DOHH2 (cell line): ENCODE measurements around the gene KCNJ4.

Experiments used
- H3F3A ChIP-seq: fragments of 200-600 bp; sonication (generic), shearing (Covaris generic); 2 replicates; pipeline ENCODE4 v1.6.0; 2016; ENCODE audit warnings: antibody characterized with exemption, mild to moderate bottlenecking; ENCODE audit not compliant: control insufficient read depth, insufficient read depth
- H3K27ac ChIP-seq: fragments of 200-600 bp; sonication (generic); 2 replicates; pipeline ENCODE4 v1.5.1; 2014; ENCODE audit warnings: low read depth, mild to moderate bottlenecking, low read length, moderate library complexity
- H3K27me3 ChIP-seq: fragments of 200-600 bp; sonication (generic); 2 replicates; pipeline ENCODE4 v1.6.1; 2014; ENCODE audit warnings: mild to moderate bottlenecking, low read length, mixed read lengths; ENCODE audit not compliant: control insufficient read depth
- H3K36me3 ChIP-seq: fragments of 200-600 bp; sonication (generic); 2 replicates; pipeline ENCODE4 v1.6.1; 2014; ENCODE audit warnings: mild to moderate bottlenecking, low read length, moderate library complexity, mixed read lengths; ENCODE audit not compliant: control insufficient read depth
- H3K4me1 ChIP-seq: fragments of 200-600 bp; sonication (generic); 2 replicates; pipeline ENCODE4 v1.6.1; 2014; ENCODE audit warnings: mild to moderate bottlenecking, low read length, mixed read lengths; ENCODE audit not compliant: control insufficient read depth
- H3K4me2 ChIP-seq: fragments of 200-600 bp; sonication (generic); 2 replicates; pipeline ENCODE4 v1.6.0; 2014; ENCODE audit warnings: mild to moderate bottlenecking, low read length, moderate library complexity
- H3K4me3 ChIP-seq: fragments of 200-600 bp; sonication (generic); 2 replicates; pipeline ENCODE4 v1.5.1; 2014; ENCODE audit warnings: mild to moderate bottlenecking, low read length, mixed read lengths
- H3K79me2 ChIP-seq: fragments of 200-600 bp; sonication (generic); 2 replicates; pipeline ENCODE4 v1.6.1; 2014; ENCODE audit warnings: mild to moderate bottlenecking, low read length, mixed read lengths; ENCODE audit not compliant: control insufficient read depth
- H3K9me2 ChIP-seq: fragments of 200-600 bp; sonication (generic); replicated peaks from 2 replicates; pipeline ENCODE4 v1.6.1; 2014; ENCODE audit warnings: mild to moderate bottlenecking, low read length, mixed read lengths; ENCODE audit not compliant: control insufficient read depth
- H3K9me3 ChIP-seq: fragments of 200-600 bp; sonication (generic); 2 replicates; pipeline ENCODE4 v1.6.1; 2014; ENCODE audit warnings: antibody characterized with exemption, low read length, mixed read lengths; ENCODE audit not compliant: control insufficient read depth, insufficient read depth
- H4K20me1 ChIP-seq: fragments of 200-600 bp; sonication (generic); 2 replicates; pipeline ENCODE4 v1.6.0; 2014; ENCODE audit warnings: low read depth, mild to moderate bottlenecking, antibody characterized with exemption, low read length, moderate library complexity; ENCODE audit not compliant: control insufficient read depth, insufficient read depth
- EZH2phosphoT487 ChIP-seq: fragments of 200-600 bp; sonication (generic); IDR thresholded peaks from 2 replicates; pipeline ENCODE4 v1.6.1; 2017; ENCODE audit warnings: borderline replicate concordance, mild to moderate bottlenecking, antibody characterized with exemption, low read length, moderate library complexity, mixed read lengths
- TF ChIP-seq, protein P1 (sequence below): fragments of 200-600 bp; sonication (generic); IDR thresholded peaks from one replicate; pipeline ENCODE4 v1.5.1; 2014; ENCODE audit warnings: antibody characterized with exemption, mild to moderate bottlenecking, low read depth, low read length; ENCODE audit not compliant: poor library complexity, severe bottlenecking

The KCNJ4 gene

DNA sequence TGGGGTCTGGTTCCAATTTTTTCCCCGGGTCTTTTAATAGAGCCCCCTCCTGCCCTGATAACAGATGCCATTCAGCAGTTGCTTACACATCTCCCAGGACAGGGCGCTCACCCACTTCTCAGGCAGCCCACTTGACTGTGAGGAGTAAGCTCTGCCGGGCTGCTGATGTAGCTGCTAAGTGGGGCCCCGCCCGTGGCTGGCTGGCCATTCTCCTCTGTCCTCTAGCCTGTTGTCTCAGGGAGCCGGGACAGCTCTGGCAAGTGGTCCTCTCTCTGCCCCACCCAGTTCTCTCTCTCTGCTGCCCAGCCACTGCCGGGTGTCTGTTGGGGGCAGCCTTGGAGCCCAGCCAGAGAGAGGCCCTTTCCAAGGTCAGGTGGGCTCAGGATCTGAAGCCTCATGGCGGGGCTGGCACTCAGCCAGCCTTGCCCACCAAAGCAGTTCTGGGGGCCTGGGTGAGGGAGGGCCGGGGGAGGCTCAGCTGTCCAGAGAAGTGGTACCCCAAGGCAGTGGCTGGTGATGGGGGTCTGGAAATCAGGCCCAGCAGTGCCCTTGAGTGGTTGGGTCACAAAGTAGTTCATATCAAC is 8.9 kb downstream of the KCNJ4 start:
- peaks cover 6% of the 10 kb centered on the region for H3K27me3 ChIP-seq

GRCh38 chr22:38444783-38445182 is 10.2 kb downstream of the KCNJ4 start:
- Histone ChIP-seq H3K9me3 (no peaks in the 10 kb centered on the region), H3K4me1 (no peaks in the 10 kb centered on the region), H3K79me2 (no peaks in the 10 kb centered on the region), H3K4me2 (no peak overlapping the region), H3K36me3 (no peaks in the 10 kb centered on the region), H3K27ac (no peak overlapping the region), H3F3A (no peaks in the 10 kb centered on the region), H4K20me1 (no peaks in the 10 kb centered on the region), H3K4me3 (no peak overlapping the region), H3K27me3 (peaks cover 12% of the 10 kb centered on the region), H3K9me2 (no peaks in the 10 kb centered on the region)
- no peak for TF ChIP-seq EZH2phosphoT487
- TF ChIP-seq, protein P1, sequence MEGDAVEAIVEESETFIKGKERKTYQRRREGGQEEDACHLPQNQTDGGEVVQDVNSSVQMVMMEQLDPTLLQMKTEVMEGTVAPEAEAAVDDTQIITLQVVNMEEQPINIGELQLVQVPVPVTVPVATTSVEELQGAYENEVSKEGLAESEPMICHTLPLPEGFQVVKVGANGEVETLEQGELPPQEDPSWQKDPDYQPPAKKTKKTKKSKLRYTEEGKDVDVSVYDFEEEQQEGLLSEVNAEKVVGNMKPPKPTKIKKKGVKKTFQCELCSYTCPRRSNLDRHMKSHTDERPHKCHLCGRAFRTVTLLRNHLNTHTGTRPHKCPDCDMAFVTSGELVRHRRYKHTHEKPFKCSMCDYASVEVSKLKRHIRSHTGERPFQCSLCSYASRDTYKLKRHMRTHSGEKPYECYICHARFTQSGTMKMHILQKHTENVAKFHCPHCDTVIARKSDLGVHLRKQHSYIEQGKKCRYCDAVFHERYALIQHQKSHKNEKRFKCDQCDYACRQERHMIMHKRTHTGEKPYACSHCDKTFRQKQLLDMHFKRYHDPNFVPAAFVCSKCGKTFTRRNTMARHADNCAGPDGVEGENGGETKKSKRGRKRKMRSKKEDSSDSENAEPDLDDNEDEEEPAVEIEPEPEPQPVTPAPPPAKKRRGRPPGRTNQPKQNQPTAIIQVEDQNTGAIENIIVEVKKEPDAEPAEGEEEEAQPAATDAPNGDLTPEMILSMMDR, result no peak

More for the DNA sequence above, 8.9 kb downstream of the KCNJ4 start:
- H3K27ac ChIP-seq, result no peak overlapping the region
- no peak overlapping the region for H3K4me3 ChIP-seq
- no peaks in the 10 kb centered on the region for H3F3A ChIP-seq
- H3K4me1 ChIP-seq, result no peaks in the 10 kb centered on the region
- no peaks in the 10 kb centered on the region for H4K20me1 ChIP-seq
- H3K9me3 ChIP-seq, result no peaks in the 10 kb centered on the region
- no peak for TF ChIP-seq EZH2phosphoT487
- TF ChIP-seq, protein P1, result no peak
- no peaks in the 10 kb centered on the region for H3K36me3 ChIP-seq
- H3K9me2 ChIP-seq, result no peaks in the 10 kb centered on the region
- H3K4me2 ChIP-seq, result no peak overlapping the region
- H3K79me2 ChIP-seq, result no peaks in the 10 kb centered on the region

DNA sequence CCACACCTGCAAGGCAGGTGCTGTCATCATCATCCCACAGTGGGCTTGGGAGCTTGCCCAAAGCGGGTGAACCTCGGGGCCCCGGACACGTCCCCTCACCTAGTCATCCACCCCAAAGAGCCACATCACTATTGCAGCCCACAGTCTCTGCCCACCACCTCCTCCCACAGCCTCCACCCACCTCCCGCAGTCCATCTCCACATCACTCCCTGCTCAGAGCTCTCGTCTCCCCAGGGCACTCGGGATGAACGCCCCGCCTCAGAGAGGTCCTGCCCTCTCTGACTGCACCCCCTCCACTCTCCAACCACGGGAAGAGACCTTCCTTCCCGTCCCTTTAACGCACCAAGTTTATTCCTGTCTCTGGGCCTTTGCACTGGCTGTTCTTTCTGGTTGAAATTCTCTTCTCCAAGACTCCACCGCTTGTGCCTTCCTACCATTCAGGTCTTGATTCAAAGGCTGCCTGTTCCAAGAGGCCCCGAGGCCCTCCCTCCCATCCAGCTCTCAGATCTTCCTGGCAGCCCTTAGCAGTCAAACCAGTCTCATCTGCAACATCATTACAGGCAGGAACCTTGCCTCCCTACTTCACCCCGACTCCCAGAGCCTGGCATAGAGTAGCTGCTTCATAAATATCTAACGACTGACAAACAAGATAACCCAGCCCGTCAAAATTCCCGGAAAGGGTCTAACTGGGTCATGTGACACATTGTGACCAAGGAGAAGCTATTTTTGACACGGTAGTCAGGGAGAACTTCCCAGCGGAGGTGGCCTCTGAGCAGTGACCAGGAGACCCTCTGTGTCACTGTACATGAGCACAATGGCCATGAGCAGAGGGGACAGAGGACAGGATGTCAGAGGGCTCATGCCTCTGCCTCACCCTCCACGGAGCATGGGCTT is 11.1 kb downstream of the KCNJ4 start:
- Histone ChIP-seq H3K27ac (no peak overlapping the region), H3K36me3 (no peaks in the 10 kb centered on the region), H3K4me3 (no peak overlapping the region), H3K79me2 (no peaks in the 10 kb centered on the region), H3K9me2 (no peaks in the 10 kb centered on the region), H3K4me2 (no peak overlapping the region), H3K9me3 (no peaks in the 10 kb centered on the region), H3F3A (no peaks in the 10 kb centered on the region), H4K20me1 (no peaks in the 10 kb centered on the region), H3K4me1 (no peaks in the 10 kb centered on the region), H3K27me3 (peaks cover 12% of the 10 kb centered on the region)
- TF ChIP-seq, protein P1, result no peak
- TF ChIP-seq EZH2phosphoT487, result no peak
